Measurements from ENCODE around the gene GATAD2B. TPM values are rescaled to one million over a fixed set of nuclear protein-coding genes. Genes with fewer than 3 reads are reported as not detected.
"Not testable (repeated sequence)": the region's sequence is repeated elsewhere in the genome, so short reads cannot be mapped to it uniquely, and the experiment has no call there.

Gene GATAD2B
- total RNA-seq, 5 donors from 2014 or later (not counting 1 experiment from before 2014, with no cell fraction given): 94.6 to 107 (median 103) TPM

DNA sequence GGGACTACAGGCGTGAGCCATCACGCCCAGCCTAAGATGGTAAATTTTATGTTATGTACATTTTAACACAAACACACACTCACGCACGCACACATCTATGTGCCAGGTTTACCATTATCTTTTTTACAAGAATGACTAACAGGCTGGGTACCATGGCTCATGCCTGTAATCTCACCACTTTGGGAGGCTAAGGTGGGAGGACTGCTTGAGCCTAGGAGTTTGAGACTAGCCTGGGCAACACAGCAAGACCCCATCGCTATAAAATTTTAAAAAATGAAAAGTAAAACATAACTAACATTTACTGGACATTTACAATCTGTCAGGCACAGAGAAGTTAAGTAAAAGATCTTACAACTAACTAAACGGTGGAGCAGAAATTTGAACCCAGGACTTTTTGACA lies 14.7 kb downstream of the GATAD2B start:
- no peaks in the 10 kb centered on the region for H3K9me3 ChIP-seq
- H3K4me3 ChIP-seq (ENCODE audit: control insufficient read depth in 1 of 2, extremely low read depth in 1 of 2, low read length in 1 of 2): no peak overlapping the region
- POLR2A ChIA-PET: interaction anchor here (0.6 kb wide), 2 partner anchors 38 to 410 kb away, joined by 4 to 5 read pairs; partner anchors contain the start of gene DENND4B (in 1 of the 2)
- H3K36me3 ChIP-seq (ENCODE audit: control insufficient read depth in 2 of 2, extremely low read depth in 1 of 2, insufficient read depth in 1 of 2, low read length in 1 of 2): peaks cover 0 to 13% of the 10 kb centered on the region in 2 donors
- Mint-ChIP-seq H3K9me3 (no peaks in the 10 kb centered on the region), H3K27ac (no peak overlapping the region), H3K4me3 (no peak overlapping the region), H3K27me3 (no peaks in the 10 kb centered on the region), H3K4me1 (peaks cover 43 to 56% (median 54%) of the 10 kb centered on the region in 3 donors), H3K36me3 (peaks cover 31% of the 10 kb centered on the region)
- 100% methylated on average over 1 of the region's 6 CpGs for WGBS (ENCODE audit: insufficient coverage)
- ATAC-seq (replicated peaks in 1 of 4) (no peak), DNase-seq (no peak)
- H3K27me3 ChIP-seq (replicated peaks in 1 of 2; ENCODE audit: control insufficient read depth in 2 of 2, extremely low read depth in 1 of 2, insufficient read depth in 2 of 2, low read length in 1 of 2): no peaks in the 10 kb centered on the region
- no peak overlapping the region for H3K27ac ChIP-seq (ENCODE audit: low read length)
- CTCF ChIA-PET: no interaction called here
- H3K4me1 ChIP-seq (ENCODE audit: control insufficient read depth in 1 of 2, extremely low read depth in 1 of 2, insufficient read depth in 2 of 2, low read length in 2 of 2): peaks cover 2 to 29% of the 10 kb centered on the region in 2 experiments

DNA sequence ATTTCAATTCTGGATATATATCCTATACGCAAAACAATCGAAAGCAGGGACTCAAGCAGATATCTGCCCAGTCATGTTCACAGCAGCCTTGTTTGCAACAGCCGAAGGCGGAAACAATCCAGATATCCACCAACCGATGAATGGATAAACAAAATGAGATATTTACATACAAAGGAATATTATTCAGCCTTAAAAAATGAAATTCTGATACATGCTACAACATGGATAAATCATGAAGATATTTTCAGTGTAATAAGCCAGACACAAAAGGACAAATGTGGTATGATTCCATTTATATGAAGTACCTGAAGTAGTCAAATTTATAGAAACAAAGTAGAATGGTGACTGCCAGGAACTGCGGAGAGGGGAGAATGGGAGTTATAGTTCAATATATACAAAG lies 15.6 kb downstream of the GATAD2B start:
- no peak overlapping the region for H3K4me3 ChIP-seq (ENCODE audit: control insufficient read depth in 1 of 2, extremely low read depth in 1 of 2, low read length in 1 of 2)
- Mint-ChIP-seq H3K27ac (no peak overlapping the region), H3K4me1 (peaks cover 46 to 53% (median 52%) of the 10 kb centered on the region in 3 donors), H3K36me3 (peaks cover 28% of the 10 kb centered on the region), H3K9me3 (no peaks in the 10 kb centered on the region), H3K27me3 (no peaks in the 10 kb centered on the region), H3K4me3 (no peak overlapping the region)
- POLR2A ChIA-PET: no interaction called here
- H3K9me3 ChIP-seq: no peaks in the 10 kb centered on the region
- no peak overlapping the region for H3K27ac ChIP-seq (ENCODE audit: low read length)
- DNase-seq (no peak), ATAC-seq (replicated peaks in 1 of 4) (no peak)
- CTCF ChIA-PET: interaction anchor here in 1 of 2 donors (0.7 kb wide), 1 partner anchor 234 kb away, joined by 3 read pairs; no protein-coding TSS in a partner anchor
- H3K4me1 ChIP-seq (ENCODE audit: control insufficient read depth in 1 of 2, extremely low read depth in 1 of 2, insufficient read depth in 2 of 2, low read length in 2 of 2): peaks cover 2 to 21% of the 10 kb centered on the region in 2 experiments
- no peaks in the 10 kb centered on the region for H3K27me3 ChIP-seq (replicated peaks in 1 of 2; ENCODE audit: control insufficient read depth in 2 of 2, extremely low read depth in 1 of 2, insufficient read depth in 2 of 2, low read length in 1 of 2)
- peaks cover 0 to 12% of the 10 kb centered on the region in 2 donors for H3K36me3 ChIP-seq (ENCODE audit: control insufficient read depth in 2 of 2, extremely low read depth in 1 of 2, insufficient read depth in 1 of 2, low read length in 1 of 2)
- WGBS (ENCODE audit: insufficient coverage): no CpG with 5 or more reads among the region's 6 CpGs

- Mint-ChIP-seq H3K4me1 (peaks cover 39 to 51% (median 47%) of the 10 kb centered on the region in 3 donors), H3K9me3 (no peaks in the 10 kb centered on the region), H3K27me3 (no peaks in the 10 kb centered on the region), H3K36me3 (peaks cover 23% of the 10 kb centered on the region), H3K4me3 (peak overlapping the region in 1 of 3 donors; percentile 28), H3K27ac (no peak overlapping the region)
- ChIA-PET POLR2A (interaction anchor here in 1 of 2 donors (0.6 kb wide), 1 partner anchor 69 kb away, joined by 4 read pairs; no protein-coding TSS in a partner anchor), CTCF (no interaction called here)
- no peak for ATAC-seq (replicated peaks in 1 of 4)
- WGBS (ENCODE audit: insufficient coverage): no CpG with 5 or more reads among the region's 1 CpG
- Histone ChIP-seq H3K27ac (ENCODE audit: low read length) (no peak overlapping the region), H3K4me1 (ENCODE audit: control insufficient read depth in 1 of 2, extremely low read depth in 1 of 2, insufficient read depth in 2 of 2, low read length in 2 of 2) (peaks cover 0 to 21% of the 10 kb centered on the region in 2 experiments), H3K4me3 (ENCODE audit: control insufficient read depth in 1 of 2, extremely low read depth in 1 of 2, low read length in 1 of 2) (no peak overlapping the region), H3K36me3 (ENCODE audit: control insufficient read depth in 2 of 2, extremely low read depth in 1 of 2, insufficient read depth in 1 of 2, low read length in 1 of 2) (peaks cover 0 to 12% of the 10 kb centered on the region in 2 donors), H3K9me3 (no peaks in the 10 kb centered on the region), H3K27me3 (replicated peaks in 1 of 2; ENCODE audit: control insufficient read depth in 2 of 2, extremely low read depth in 1 of 2, insufficient read depth in 2 of 2, low read length in 1 of 2) (no peaks in the 10 kb centered on the region)
- DNase-seq: no peak
Observed at GRCh38 chr1:153906396-153906795, 16.4 kb downstream of the GATAD2B start.

DNA sequence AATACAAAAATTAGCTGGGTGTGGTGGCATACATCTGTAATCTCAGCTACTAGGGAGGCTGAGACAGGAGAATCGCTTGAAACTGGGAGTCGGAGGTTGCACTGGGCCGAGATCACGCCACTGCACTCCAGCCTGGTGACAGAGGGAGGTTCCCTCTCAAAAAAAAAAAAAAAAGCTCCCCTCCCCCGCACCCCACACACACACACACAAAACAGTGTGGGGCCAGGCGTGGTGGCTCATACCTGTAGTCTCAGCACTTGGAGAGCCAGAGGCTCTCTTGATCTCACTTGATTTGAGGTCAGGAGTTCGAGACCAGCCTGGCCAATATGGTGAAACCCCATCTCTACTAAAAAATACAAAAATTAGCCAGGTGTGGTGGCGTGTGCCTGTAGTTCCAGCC lies 16.9 kb downstream of the GATAD2B start:
- POLR2A ChIA-PET: interaction anchor here (0.6 to 0.7 kb wide), 3 partner anchors 41 to 89 kb away, joined by 4 to 10 read pairs (median 6); partner anchors contain the start of gene DENND4B (in 1 of the 2)
- H3K27me3 Mint-ChIP-seq; H3K9me3 Mint-ChIP-seq; H3K9me3 ChIP-seq; H3K27me3 ChIP-seq (replicated peaks in 1 of 2; ENCODE audit: control insufficient read depth in 2 of 2, extremely low read depth in 1 of 2, insufficient read depth in 2 of 2, low read length in 1 of 2); H3K27ac ChIP-seq (ENCODE audit: low read length); DNase-seq; ATAC-seq (replicated peaks in 1 of 4); H3K4me3 ChIP-seq (ENCODE audit: control insufficient read depth in 1 of 2, extremely low read depth in 1 of 2, low read length in 1 of 2): not testable (repeated sequence)
- Histone ChIP-seq H3K36me3 (ENCODE audit: control insufficient read depth in 2 of 2, extremely low read depth in 1 of 2, insufficient read depth in 1 of 2, low read length in 1 of 2) (peaks cover 0 to 12% of the 10 kb centered on the region in 2 donors), H3K4me1 (ENCODE audit: control insufficient read depth in 1 of 2, extremely low read depth in 1 of 2, insufficient read depth in 2 of 2, low read length in 2 of 2) (peaks cover 0 to 23% of the 10 kb centered on the region in 2 experiments)
- 86% methylated on average over 1 of the region's 8 CpGs for WGBS (ENCODE audit: insufficient coverage)
- CTCF ChIA-PET: interaction anchor here in 1 of 2 donors (0.7 kb wide), 1 partner anchor 63 kb away, joined by 5 read pairs; no protein-coding TSS in a partner anchor
- Mint-ChIP-seq H3K4me3 (peak overlapping the region in 1 of 3 donors; percentile 28), H3K4me1 (peaks cover 34 to 50% (median 47%) of the 10 kb centered on the region in 3 donors), H3K27ac (peak overlapping the region in 1 of 2 donors; percentile 16), H3K36me3 (peaks cover 20% of the 10 kb centered on the region)

DNA sequence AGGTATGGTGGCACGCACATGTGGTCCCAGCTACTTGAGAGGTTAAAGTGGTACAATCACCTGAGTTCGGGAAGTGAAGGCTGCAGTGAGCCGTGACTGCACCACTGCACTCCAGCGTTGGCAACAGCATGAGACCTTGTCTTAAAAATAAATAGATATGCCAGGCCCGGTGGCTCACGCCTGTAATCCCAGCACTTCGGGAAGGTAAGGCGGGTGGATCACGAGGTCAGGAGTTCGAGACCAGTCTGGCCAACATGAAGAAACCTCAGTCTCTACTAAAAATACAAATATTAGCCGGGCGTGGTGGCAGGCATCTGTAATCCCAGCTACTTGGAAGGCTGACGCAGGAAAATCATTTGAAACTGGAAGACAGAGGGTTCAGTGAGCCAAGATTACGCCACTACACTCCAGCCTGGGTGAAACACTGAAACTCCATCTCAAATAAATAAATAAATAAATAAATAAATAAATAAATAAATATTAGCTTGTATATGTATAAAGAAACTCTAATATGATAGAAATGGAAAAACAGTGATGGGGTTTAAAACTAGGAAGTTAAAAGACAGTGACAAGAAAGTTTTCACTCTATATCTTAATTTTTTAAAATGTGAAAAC lies 18.8 kb downstream of the GATAD2B start:
- WGBS (ENCODE audit: insufficient coverage): 96% methylated on average over 12 of the region's 14 CpGs
- no peak overlapping the region for H3K27ac ChIP-seq (ENCODE audit: low read length)
- H3K4me1 ChIP-seq (ENCODE audit: control insufficient read depth in 1 of 2, extremely low read depth in 1 of 2, insufficient read depth in 2 of 2, low read length in 2 of 2): peaks cover 0 to 21% of the 10 kb centered on the region in 2 experiments
- Mint-ChIP-seq H3K9me3 (no peaks in the 10 kb centered on the region), H3K27me3 (no peaks in the 10 kb centered on the region), H3K4me1 (peaks cover 27 to 56% (median 50%) of the 10 kb centered on the region in 3 donors), H3K27ac (no peak overlapping the region), H3K4me3 (no peak overlapping the region), H3K36me3 (peaks cover 21% of the 10 kb centered on the region)
- H3K4me3 ChIP-seq (ENCODE audit: control insufficient read depth in 1 of 2, extremely low read depth in 1 of 2, low read length in 1 of 2): no peak overlapping the region
- no peaks in the 10 kb centered on the region for H3K9me3 ChIP-seq
- DNase-seq (no peak), ATAC-seq (replicated peaks in 1 of 4) (no peak)
- peaks cover 0 to 19% of the 10 kb centered on the region in 2 donors for H3K36me3 ChIP-seq (ENCODE audit: control insufficient read depth in 2 of 2, extremely low read depth in 1 of 2, insufficient read depth in 1 of 2, low read length in 1 of 2)
- CTCF ChIA-PET: no interaction called here
- POLR2A ChIA-PET: interaction anchor here in 1 of 2 donors (0.5 kb wide), 1 partner anchor 13 kb away, joined by 3 read pairs; no protein-coding TSS in a partner anchor
- no peaks in the 10 kb centered on the region for H3K27me3 ChIP-seq (replicated peaks in 1 of 2; ENCODE audit: control insufficient read depth in 2 of 2, extremely low read depth in 1 of 2, insufficient read depth in 2 of 2, low read length in 1 of 2)

DNA sequence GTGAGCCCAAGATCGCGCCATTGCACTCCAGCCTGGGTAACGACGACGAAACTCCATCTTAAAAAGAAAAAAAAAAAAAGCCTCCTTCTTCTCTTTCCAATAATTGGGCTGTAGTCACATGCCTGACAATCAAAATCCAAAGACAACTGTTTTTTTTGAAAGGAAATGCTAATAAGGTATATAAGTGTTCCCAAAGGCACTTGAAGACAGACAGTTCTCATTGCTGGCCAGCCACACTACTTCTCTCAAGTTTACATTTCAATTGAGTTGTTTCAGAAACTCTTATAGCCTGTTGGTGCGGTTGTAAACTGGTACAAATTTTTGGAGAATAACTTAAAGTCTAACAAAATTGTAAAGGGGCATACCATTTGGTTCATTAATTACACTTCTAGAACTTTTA lies 23.3 kb downstream of the GATAD2B start:
- peaks cover 30 to 39% (median 38%) of the 10 kb centered on the region in 3 donors for H3K4me1 Mint-ChIP-seq

More for the DNA sequence above, 23.3 kb downstream of the GATAD2B start:
- Histone ChIP-seq H3K27ac (ENCODE audit: low read length) (no peak overlapping the region), H3K4me3 (ENCODE audit: control insufficient read depth in 1 of 2, extremely low read depth in 1 of 2, low read length in 1 of 2) (no peak overlapping the region), H3K27me3 (replicated peaks in 1 of 2; ENCODE audit: control insufficient read depth in 2 of 2, extremely low read depth in 1 of 2, insufficient read depth in 2 of 2, low read length in 1 of 2) (no peaks in the 10 kb centered on the region), H3K9me3 (no peaks in the 10 kb centered on the region), H3K4me1 (ENCODE audit: control insufficient read depth in 1 of 2, extremely low read depth in 1 of 2, insufficient read depth in 2 of 2, low read length in 2 of 2) (peaks cover 0 to 9% of the 10 kb centered on the region in 2 experiments), H3K36me3 (ENCODE audit: control insufficient read depth in 2 of 2, extremely low read depth in 1 of 2, insufficient read depth in 1 of 2, low read length in 1 of 2) (peaks cover 0 to 20% of the 10 kb centered on the region in 2 donors)
- Mint-ChIP-seq H3K4me3 (no peak overlapping the region), H3K27me3 (no peaks in the 10 kb centered on the region), H3K27ac (peak overlapping the region in 1 of 2 donors; percentile 9), H3K36me3 (peaks cover 7% of the 10 kb centered on the region), H3K9me3 (no peaks in the 10 kb centered on the region)
- POLR2A ChIA-PET: interaction anchor here in 1 of 2 donors (0.5 kb wide), 1 partner anchor 24 kb away, joined by 4 read pairs; no protein-coding TSS in a partner anchor
- DNase-seq: no peak
- no peak for ATAC-seq (replicated peaks in 1 of 4)
- CTCF ChIA-PET: interaction anchor here in 1 of 2 donors (0.7 kb wide), 1 partner anchor 184 kb away, joined by 3 read pairs; no protein-coding TSS in a partner anchor
- WGBS (ENCODE audit: insufficient coverage): no CpG with 5 or more reads among the region's 6 CpGs

Data from T-cell (primary cell).